Erythroblast (primary cell): ENCODE data around the gene GLUL.
A peak's percentile ranks its signal among the peaks of the same experiment; 100 is the strongest.
"Not testable (repeated sequence)": the region's sequence is repeated elsewhere in the genome, so short reads cannot be mapped to it uniquely, and the experiment has no call there.

Experiments used
- DNase-seq, 2 experiments: peaks; one replicate each; lab custom pipeline; 2025; lab: John Stamatoyannopoulos, UW
- GATA1 ChIP-seq: IDR thresholded peaks from 2 replicates; pipeline ENCODE4 v1.6.1; 2011; ENCODE audit warnings: low read depth, mild to moderate bottlenecking, control low read depth, low read length, moderate library complexity
- POLR2A ChIP-seq: IDR thresholded peaks from 2 replicates; pipeline ENCODE4 v1.6.1; 2011; ENCODE audit warnings: mild to moderate bottlenecking, low read length

GLUL gene

DNA sequence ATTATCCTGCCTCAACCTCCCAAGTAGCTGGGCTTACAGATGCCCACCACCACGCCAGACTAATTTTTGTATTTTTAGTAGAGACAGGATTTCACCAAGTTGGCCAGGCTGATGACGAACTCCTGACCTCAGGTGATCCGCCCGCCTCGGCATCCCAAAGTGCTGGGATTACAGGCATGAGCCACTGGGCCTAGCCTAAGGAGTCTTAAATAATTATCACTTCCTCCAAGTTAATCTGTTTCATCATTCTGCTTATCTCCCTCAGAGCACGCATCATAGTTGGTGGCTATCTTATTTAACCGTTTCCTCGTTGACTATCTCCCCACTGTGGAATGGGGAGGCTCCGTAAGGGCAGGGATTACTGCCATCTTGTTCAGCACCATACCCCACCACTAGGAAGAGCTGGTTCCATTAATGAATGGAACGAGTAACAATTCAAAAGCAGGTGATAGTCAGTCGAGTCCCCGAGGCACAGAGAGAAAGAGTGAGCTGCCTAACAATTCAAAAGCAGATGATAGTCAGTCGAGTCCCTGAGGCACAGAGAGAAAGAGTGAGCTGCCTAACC lies 52.7 kb downstream of the GLUL start:
- DNase-seq, result peak; percentile 48 to 81
- no peak for TF ChIP-seq GATA1
- no peak for TF ChIP-seq POLR2A

DNA sequence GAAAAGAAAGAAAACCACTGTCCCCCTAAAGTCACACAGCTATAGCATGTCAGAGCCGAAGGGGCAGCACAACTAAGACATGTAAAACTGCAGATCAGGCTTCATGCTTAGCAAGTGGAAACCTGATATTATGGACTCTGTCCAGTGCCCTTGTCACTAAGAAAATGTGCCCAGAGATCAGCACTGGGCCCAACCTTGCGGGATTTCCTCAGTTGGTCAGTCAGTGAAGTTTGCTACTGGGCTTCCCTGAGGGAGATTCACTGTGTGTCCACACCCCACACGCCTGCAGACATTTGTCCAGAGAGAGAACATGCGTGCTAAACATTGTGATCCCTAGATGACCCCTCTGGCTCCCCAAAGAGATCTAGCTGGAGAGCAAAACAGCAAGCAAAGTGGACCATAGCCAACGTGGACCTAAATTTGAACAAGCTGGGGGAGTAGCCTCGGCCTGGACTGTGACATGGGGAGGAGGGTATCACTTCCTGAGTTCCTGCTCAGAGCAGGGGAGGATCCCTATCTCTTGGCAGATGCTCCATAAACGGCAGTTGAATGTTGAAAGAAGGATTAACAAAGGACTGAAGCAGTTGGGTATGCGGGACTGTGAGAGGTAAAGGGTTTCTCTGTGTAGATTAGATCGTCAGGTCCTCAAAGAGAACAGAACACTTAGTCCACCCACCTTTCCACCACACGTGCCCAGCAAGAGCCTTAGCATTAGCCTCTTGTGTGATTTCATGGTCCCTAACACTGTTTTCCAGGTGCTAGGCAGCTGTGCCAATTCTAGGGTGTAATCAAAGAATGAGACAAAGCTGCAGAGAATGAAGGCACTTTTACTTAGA lies 53.6 kb downstream of the GLUL start:
- TF ChIP-seq POLR2A, result no peak
- no peak for TF ChIP-seq GATA1
- peak; percentile 35 to 37 for DNase-seq

DNA sequence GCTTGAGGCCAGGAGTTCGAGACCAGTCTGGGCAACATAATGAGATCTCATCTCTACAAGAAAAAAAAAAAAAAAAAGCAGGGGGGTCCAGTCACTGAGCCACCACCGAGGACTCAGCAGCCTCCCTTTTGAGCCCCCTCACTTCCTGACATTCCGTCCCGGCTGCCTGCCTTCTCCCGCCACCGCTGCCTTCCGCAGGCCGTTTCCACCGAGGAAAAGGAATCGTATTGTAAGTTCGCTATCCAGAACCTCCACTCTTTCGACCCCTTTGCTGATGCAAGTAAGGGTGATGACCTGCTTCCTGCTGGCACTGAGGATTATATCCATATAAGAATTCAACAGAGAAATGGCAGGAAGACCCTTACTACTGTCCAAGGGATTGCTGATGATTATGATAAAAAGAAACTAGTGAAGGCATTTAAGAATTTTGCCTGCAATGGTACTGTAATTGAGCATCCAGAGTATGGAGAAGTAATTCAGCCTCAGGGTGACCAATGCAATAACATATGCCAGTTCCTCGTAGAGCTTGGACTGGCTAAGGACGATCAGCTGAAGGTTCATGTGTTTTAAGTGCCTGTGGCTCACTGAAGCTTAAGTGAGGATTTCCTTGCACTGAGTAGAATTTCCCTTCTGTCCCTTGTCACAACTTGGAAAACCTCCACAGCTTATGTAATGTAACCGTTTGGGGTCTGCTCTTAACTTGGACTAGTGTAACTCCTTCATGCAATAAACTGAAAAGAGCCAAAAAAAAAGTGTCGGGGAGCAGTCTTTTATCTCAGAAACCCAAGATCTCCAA lies 55.6 kb downstream of the GLUL start:
- DNase-seq, result no peak
- TF ChIP-seq GATA1, result no peak
- TF ChIP-seq POLR2A, result no peak

DNA sequence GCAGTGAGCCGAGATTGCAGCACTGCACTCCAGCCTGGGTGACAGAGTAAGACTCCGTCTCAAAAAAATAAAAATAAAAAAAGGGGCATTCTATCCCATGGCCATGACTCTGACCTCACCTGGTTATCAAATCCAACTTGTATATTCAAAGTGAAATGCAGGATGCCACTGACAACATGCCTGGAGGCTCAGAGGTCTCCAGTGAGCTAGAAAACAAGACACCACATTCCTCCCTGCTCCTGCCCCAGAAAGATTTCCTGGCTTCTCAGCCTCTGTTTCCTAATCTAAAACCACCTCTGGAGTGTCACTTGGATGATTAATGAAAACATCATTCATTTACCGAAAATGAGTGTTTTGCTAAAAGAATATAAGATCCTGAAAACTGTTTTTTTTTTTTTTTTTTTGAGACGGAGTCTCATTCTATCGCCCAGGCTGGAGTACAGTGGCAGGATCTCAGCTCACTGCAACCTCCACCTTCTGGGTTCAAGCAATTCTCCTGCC lies 58.5 kb downstream of the GLUL start:
- not testable (repeated sequence) for DNase-seq

DNA sequence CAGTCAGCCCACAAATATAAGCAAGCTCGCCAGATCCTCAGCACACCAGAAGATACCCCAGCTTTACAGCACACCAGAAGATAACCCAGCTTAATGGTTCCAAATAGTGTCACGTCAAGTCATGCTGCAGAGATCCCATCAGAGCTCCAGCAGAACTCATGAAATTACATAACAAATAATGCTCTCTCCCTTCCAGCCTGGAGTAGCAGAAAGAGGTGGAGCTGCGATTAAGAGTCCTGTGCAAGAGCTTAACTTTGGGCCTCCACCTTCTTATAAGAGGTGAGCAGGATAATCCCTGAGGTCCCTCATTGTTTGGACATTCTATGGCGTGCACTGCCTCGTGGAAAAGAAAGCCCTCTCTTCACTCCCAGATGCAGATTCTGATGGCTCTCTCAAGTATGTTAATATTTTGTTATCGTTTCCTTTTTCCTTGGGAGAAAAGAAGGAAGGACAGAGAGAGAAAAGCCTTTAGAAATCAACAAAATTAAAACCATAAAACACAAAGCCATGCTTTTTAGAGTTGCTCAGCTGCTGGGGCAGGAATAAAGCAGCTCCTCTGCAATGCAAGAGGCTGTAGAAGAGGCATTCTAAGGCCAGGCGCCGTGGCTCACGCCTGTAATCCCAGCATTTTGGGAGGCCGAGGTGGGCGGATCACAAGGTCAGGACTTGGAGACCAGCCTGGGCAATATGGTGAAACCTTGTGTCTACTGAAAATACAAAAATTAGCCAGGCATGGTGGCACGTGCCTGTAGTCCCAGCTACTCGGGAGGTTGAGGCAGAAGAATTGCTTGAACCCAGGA lies 59.1 kb downstream of the GLUL start:
- peak; percentile 76 to 80 for DNase-seq
- TF ChIP-seq GATA1, result no peak
- TF ChIP-seq POLR2A, result no peak
